Left ventricle myocardium inferior (tissue), 1 donor: ENCODE results near the gene KBTBD3. TPM values are rescaled to one million over a fixed set of nuclear protein-coding genes. Genes with fewer than 3 reads are reported as not detected.
"Not testable (repeated sequence)": the region's sequence is repeated elsewhere in the genome, so short reads cannot be mapped to it uniquely, and the experiment has no call there.

Source experiments
- DNase-seq: peaks from one replicate; pipeline ENCODE4 v3.0.0-alpha.2; 2020
- H3K27ac ChIP-seq: fragments of 200-600 bp; replicated peaks from 2 replicates; pipeline ENCODE4 v1.8.0; 2021
- H3K27me3 ChIP-seq: fragments of 200-600 bp; 2 replicates; pipeline ENCODE4 v1.8.0; 2021; ENCODE audit warnings: low read depth
- H3K36me3 ChIP-seq: fragments of 200-600 bp; 2 replicates; pipeline ENCODE4 v1.8.0; 2021
- H3K4me1 ChIP-seq: fragments of 200-600 bp; 2 replicates; pipeline ENCODE4 v1.8.0; 2021
- H3K4me3 ChIP-seq: fragments of 200-600 bp; 2 replicates; pipeline ENCODE4 v1.8.0; 2021; ENCODE audit warnings: mild to moderate bottlenecking, moderate library complexity
- H3K9me3 ChIP-seq: fragments of 200-600 bp; replicated peaks from 2 replicates; pipeline ENCODE4 v1.8.0; 2021
- CTCF ChIP-seq: fragments of 200-600 bp; IDR thresholded peaks from 2 replicates; pipeline ENCODE4 v1.8.0; 2021; ENCODE audit warnings: antibody characterized with exemption, mild to moderate bottlenecking, borderline replicate concordance
- intact Hi-C: fragments of 100-400 bp; cut with micrococcal nuclease; formaldehyde crosslinking; loops from one replicate; pipeline ENCODE4 v1.11.0; 2022
- total RNA-seq: library from RNA; stranded (reverse); fragmentation: NEBNext Ultra II Directional; extraction: Animal tissue kit (Norgen Biotek cat#: 25700); gene quantifications from one replicate; pipeline ENCODE4 v1.2.1, GENCODE V29; 2021
- donor health status: DM: no; HTN: yes; CAD: no; lungs with severe emphysema.

KBTBD3 gene
- total RNA-seq, 1 donor from 2014 or later = 13.8 TPM

DNA sequence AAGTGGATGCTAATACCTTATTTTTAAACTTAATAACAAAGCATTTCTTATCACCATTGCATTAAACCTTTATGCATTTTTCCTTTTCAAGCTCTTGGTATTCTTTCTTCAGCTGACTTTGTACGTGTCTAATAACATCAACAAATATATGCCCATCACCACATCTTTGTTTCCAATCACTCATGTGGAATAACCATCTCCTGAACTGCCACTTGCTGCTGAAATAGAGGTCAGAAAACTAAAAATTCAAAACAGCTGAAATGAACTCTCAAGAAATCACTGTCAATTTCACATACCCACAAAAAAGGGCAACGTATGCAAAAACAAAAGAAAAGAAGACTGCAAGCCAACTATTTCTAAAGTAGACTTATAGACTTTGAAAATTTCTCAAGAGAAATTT, 62.5 kb downstream of the KBTBD3 start:
- H3K4me1 ChIP-seq = peaks cover 77% of the 10 kb centered on the region
- H3K9me3 ChIP-seq = no peaks in the 10 kb centered on the region
- DNase-seq = no peak
- H3K27me3 ChIP-seq = no peaks in the 10 kb centered on the region
- intact Hi-C loops = no loop called here
- peaks cover 15% of the 10 kb centered on the region for H3K36me3 ChIP-seq
- TF ChIP-seq CTCF = no peak
- H3K27ac ChIP-seq = no peak overlapping the region
- no peak overlapping the region for H3K4me3 ChIP-seq

DNA sequence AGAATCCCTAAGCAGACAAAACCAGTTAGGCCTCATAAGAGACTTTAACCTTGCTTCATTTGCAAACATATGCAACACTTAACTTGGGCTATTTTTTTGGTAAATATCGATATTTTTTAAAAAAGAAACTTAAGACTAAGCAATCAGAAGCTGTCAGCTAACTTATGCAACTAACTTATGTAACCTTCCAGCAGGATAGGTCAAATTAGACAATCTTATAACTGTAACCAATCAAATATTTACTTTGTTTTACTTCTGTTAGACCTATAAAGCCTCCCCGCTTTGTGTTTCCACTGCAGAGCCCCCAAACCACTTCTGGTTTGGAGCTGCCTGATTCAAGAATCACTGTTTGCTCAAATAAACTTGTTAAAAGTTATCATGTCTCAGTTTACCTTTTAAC, 63.1 kb downstream of the KBTBD3 start:
- DNase-seq = no peak
- Histone ChIP-seq H3K4me3 (no peak overlapping the region), H3K27me3 (no peaks in the 10 kb centered on the region), H3K27ac (no peak overlapping the region), H3K36me3 (peaks cover 21% of the 10 kb centered on the region), H3K4me1 (peaks cover 72% of the 10 kb centered on the region), H3K9me3 (no peaks in the 10 kb centered on the region)
- intact Hi-C loops = no loop called here
- no peak for TF ChIP-seq CTCF

- H3K27me3 ChIP-seq = no peaks in the 10 kb centered on the region
- peaks cover 34% of the 10 kb centered on the region for H3K36me3 ChIP-seq
- peaks cover 64% of the 10 kb centered on the region for H3K4me1 ChIP-seq
- no peak overlapping the region for H3K4me3 ChIP-seq
- TF ChIP-seq CTCF = no peak
- no peaks in the 10 kb centered on the region for H3K9me3 ChIP-seq
- intact Hi-C loops = no loop called here
- H3K27ac ChIP-seq = no peak overlapping the region
- DNase-seq = no peak
Measured at GRCh38 chr11:106012744-106013143, 64.4 kb downstream of the KBTBD3 start.

- TF ChIP-seq CTCF = no peak
- H3K4me1 ChIP-seq = peaks cover 53% of the 10 kb centered on the region
- intact Hi-C loops = no loop called here
Measured at GRCh38 chr11:106011481-106011880, 65.7 kb downstream of the KBTBD3 start.

DNA sequence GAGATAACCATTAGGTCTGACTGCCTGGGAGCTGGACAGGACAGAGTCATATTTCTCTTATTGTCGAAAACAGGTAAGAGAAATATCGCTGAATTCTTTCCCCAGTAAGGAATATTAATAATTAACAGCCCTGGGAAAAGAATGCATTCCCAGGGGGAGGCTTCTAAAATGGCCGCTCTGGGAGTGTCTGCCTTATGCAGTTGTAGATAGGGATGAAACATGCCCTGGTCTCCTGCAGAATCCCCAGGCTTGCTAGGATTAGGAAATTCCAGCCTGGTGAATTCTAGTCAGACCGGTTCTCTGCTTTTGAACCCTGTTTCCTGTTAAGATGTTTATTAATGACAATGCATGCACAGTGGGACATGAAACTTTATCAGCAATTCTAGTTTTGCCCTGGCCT, 74.1 kb downstream of the KBTBD3 start:
- H3K4me1 ChIP-seq, H3K27ac ChIP-seq, intact Hi-C loops, DNase-seq, H3K27me3 ChIP-seq, H3K4me3 ChIP-seq: not testable (repeated sequence)
- Histone ChIP-seq H3K36me3 (peaks cover 48% of the 10 kb centered on the region), H3K9me3 (peaks cover 34% of the 10 kb centered on the region)

More at GRCh38 chr11:106011481-106011880, 65.7 kb downstream of the KBTBD3 start:
- Histone ChIP-seq H3K4me3 (no peak overlapping the region), H3K27ac (no peak overlapping the region), H3K36me3 (peaks cover 47% of the 10 kb centered on the region), H3K9me3 (peaks cover 1% of the 10 kb centered on the region), H3K27me3 (no peaks in the 10 kb centered on the region)
- no peak for DNase-seq

DNA sequence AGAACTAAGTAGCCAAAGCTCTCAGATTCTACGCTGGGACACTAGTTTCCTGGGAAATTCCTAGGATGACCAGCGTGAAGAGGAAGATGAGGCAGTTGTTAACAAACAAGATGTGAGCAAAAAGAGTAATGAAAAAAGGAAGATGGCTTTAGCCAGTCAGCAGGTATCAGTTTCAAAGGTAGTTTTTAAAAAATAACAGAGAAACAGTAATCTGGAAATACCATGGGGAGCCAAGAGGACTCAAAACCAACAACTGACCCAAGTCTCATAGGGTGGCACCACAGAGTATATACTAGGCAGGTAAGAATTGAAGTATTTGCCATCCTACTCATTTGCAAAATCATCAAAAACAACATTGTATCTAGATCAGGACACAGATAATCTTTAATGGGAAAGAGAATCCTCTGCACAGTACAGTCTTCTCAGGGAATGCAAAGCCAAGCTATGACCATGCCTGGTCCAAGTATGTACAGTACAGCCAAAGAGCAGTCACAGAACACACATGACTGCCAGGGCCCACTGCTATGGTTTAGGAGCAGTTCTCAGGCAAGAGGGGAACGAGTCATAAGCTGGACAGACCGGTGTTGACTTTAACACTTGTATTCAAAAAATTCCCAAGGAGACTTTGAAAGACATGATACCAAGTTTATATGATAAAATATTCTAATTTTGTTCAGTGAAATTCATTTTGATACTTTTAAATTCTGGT, 75.7 kb downstream of the KBTBD3 start:
- no peak for TF ChIP-seq CTCF
- Histone ChIP-seq H3K27me3 (no peaks in the 10 kb centered on the region), H3K9me3 (peaks cover 33% of the 10 kb centered on the region), H3K4me3 (no peak overlapping the region), H3K27ac (no peak overlapping the region), H3K36me3 (peaks cover 35% of the 10 kb centered on the region), H3K4me1 (no peaks in the 10 kb centered on the region)
- DNase-seq = no peak
- intact Hi-C loops = no loop called here
